HG02870 (cell line): ENCODE data around the gene C16orf90.
A peak's percentile ranks its signal among the peaks of the same experiment; 100 is the strongest.

Experiments used
- ATAC-seq: cut with Tn5 transposase; IDR thresholded peaks from one replicate; pipeline ENCODE4 v1.9.1; 2021; ENCODE audit warnings: mild to moderate bottlenecking, moderate library complexity; ENCODE audit not compliant: unreplicated experiment

The C16orf90 gene

GRCh38 chr16:3467921-3468320, 27.4 kb downstream of the C16orf90 start:
- ATAC-seq, result no peak

- ATAC-seq, result no peak
Measured at GRCh38 chr16:3467182-3467581, 28.1 kb downstream of the C16orf90 start.

GRCh38 chr16:3465911-3466584, 29.2 kb downstream of the C16orf90 start:
- no peak for ATAC-seq

GRCh38 chr16:3465301-3465700, 30.0 kb downstream of the C16orf90 start:
- no peak for ATAC-seq

- no peak for ATAC-seq
Measured at GRCh38 chr16:3461151-3461550, 34.1 kb downstream of the C16orf90 start.

GRCh38 chr16:3460585-3460984, 34.7 kb downstream of the C16orf90 start:
- ATAC-seq, result no peak

- ATAC-seq, result no peak
Measured at GRCh38 chr16:3460121-3460520, 35.2 kb downstream of the C16orf90 start.

- no peak for ATAC-seq
Measured at GRCh38 chr16:3459401-3460090, 35.7 kb downstream of the C16orf90 start.

- ATAC-seq, result no peak
Measured at GRCh38 chr16:3458852-3459361, 36.4 kb downstream of the C16orf90 start.

- peak; percentile 7 for ATAC-seq
Measured at GRCh38 chr16:3458278-3458851, 36.9 kb downstream of the C16orf90 start.

- ATAC-seq, result peak; percentile 71
Measured at GRCh38 chr16:3457434-3458252, 37.6 kb downstream of the C16orf90 start.

GRCh38 chr16:3454631-3455147, 40.6 kb downstream of the C16orf90 start:
- no peak for ATAC-seq

- no peak for ATAC-seq
Measured at GRCh38 chr16:3454093-3454492, 41.2 kb downstream of the C16orf90 start.

GRCh38 chr16:3444032-3444388, 51.3 kb downstream of the C16orf90 start:
- ATAC-seq, result peak; percentile 21
